Measurements from ENCODE around the gene ADAMTS4. TPM values are rescaled to one million over a fixed set of nuclear protein-coding genes. Genes with fewer than 3 reads are reported as not detected.

The ADAMTS4 gene
- total RNA-seq, 1 donor from 2014 or later = 2.4 TPM

- intact Hi-C loops (cut with micrococcal nuclease) = no loop called here
These were observed 1.2 kb downstream of the ADAMTS4 start for GRCh38 chr1:161197560-161198193.

GRCh38 chr1:161196521-161197451 lies 2.1 kb downstream of the ADAMTS4 start:
- intact Hi-C loops (cut with micrococcal nuclease) = no loop called here

DNA sequence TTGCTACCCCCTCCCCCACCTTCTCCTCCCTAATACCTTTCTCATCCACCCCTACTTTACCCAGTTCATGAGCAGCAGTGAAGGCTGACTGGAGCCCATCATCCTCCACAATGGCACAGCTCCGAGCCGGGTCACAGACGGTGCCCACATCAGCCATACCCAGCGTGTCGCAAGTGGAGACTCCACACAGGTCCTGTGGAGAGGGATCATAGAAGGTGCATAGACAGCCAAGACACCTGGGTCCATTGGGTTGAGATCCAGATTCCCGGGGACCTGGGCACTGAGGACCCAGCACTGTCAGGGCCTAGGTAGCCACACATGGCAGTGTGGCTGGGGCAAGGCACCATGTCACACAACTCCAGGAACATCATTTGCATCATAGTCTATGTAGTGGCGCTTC lies 2.7 kb downstream of the ADAMTS4 start:
- intact Hi-C loops (cut with micrococcal nuclease) = no loop called here

- intact Hi-C loops (cut with micrococcal nuclease) = no loop called here
These were observed 3.7 kb downstream of the ADAMTS4 start for GRCh38 chr1:161195171-161195570.

DNA sequence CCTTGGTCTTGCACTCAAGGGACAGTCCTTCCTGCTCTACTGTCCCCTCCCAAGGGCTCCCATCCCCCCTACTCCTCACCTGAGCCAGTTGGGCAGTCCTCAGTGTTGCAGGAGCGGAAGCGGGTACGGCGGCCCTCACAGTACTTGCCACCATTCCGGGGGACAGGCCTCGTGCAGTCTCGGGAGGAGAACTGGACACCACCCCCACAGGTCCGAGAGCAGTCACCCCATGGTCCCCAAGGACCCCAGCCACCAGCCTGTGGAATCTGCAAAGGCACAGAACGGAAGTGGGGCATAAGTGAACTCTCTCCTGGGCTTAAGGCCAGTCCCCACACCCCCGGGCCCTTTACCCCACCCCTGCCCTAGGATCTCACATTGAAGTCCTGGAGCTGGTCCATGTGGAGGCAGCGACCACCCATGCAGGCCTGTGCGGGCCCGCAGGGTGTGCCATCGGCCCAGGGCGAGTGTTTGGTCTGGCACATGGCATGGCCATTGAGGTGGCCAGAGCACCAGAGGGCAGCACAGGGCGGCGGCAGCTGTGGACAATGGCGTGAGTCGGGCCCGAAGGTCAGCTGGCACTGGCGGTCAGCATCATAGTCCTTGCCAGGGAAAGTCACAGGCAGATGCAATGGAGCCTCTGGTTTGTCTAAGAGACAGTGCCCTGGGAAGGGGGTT lies 5.2 kb downstream of the ADAMTS4 start:
- intact Hi-C loops (cut with micrococcal nuclease) = loop anchor here (2.0 kb wide), 1 partner anchor 17 kb away; no protein-coding TSS in a partner anchor

- intact Hi-C loops (cut with micrococcal nuclease) = loop anchor here (1.0 to 2.0 kb wide), 7 partner anchors 10 to 190 kb away; partner anchors contain the start of genes B4GALT3 and NDUFS2
These were observed 6.1 kb downstream of the ADAMTS4 start for GRCh38 chr1:161192476-161193465.

GRCh38 chr1:161191971-161192370 lies 6.9 kb downstream of the ADAMTS4 start:
- intact Hi-C loops (cut with micrococcal nuclease) = loop anchor here (1.0 to 2.0 kb wide), 7 partner anchors 10 to 190 kb away; partner anchors contain the start of genes B4GALT3 and NDUFS2

DNA sequence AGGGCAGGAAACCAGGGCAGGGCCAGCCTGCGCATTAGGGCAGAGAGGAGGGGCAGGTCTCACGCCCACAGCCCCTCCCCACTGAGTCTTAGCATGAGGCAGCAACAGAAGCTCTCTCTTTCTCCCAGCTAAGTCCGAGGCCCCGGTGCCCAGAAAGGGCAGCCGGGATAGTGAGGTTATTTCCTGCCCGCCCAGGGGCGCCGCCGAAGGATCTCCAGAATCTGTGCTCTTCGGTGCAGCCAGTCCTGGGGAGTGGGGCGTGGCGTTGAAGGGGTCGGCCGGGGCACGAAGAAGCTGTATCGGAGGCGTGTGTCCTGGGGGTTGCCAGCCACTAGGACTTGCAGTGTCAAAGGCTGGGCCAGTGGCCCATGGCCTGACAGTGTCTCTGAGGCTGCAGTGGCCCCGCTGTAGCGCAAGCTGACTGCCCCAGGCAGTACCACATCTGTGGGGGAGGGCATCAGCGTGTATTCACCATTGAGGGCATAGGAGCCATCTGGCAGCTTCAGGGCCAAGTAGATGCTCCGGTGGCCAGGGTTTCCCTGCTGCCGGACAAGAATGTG lies 7.8 kb downstream of the ADAMTS4 start:
- intact Hi-C loops (cut with micrococcal nuclease) = no loop called here

- intact Hi-C loops (cut with micrococcal nuclease) = no loop called here
These were observed 9.8 kb downstream of the ADAMTS4 start for GRCh38 chr1:161189036-161189435.

- intact Hi-C loops (cut with micrococcal nuclease) = no loop called here
These were observed 10.5 kb downstream of the ADAMTS4 start for GRCh38 chr1:161188381-161188780.

DNA sequence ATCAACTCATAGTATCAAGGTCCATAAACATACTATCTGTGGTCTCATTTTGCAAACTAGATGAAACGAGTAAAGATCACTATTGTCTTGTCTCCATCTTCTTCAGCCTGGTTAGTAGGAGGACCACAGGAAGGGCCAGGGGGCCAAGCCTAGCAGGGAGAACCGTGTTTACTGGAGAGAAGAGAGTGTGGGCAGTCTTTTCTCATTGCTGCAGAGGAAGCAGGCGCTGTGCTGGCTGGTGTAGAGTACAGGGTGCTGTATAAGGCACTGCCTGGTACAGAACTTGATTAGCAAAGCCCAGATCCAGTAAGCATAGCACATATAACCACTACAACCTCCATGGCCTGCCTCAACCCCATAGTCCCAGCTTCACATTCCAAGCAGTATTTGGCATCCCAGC lies 11.5 kb downstream of the ADAMTS4 start:
- intact Hi-C loops (cut with micrococcal nuclease) = loop anchor here (1.0 kb wide), 1 partner anchor 10 kb away; the partner anchor contains the start of gene B4GALT3

- intact Hi-C loops (cut with micrococcal nuclease) = loop anchor here (1.0 kb wide), 2 partner anchors 16 to 33 kb away; partner anchors contain the start of genes NDUFS2 and UFC1
These were observed 13.0 kb downstream of the ADAMTS4 start for GRCh38 chr1:161185732-161186311.

- intact Hi-C loops (cut with micrococcal nuclease) = loop anchor here (1.0 kb wide), 2 partner anchors 17 to 32 kb away; partner anchors contain the start of genes NDUFS2 and UFC1
These were observed 13.6 kb downstream of the ADAMTS4 start for GRCh38 chr1:161185282-161185682.

DNA sequence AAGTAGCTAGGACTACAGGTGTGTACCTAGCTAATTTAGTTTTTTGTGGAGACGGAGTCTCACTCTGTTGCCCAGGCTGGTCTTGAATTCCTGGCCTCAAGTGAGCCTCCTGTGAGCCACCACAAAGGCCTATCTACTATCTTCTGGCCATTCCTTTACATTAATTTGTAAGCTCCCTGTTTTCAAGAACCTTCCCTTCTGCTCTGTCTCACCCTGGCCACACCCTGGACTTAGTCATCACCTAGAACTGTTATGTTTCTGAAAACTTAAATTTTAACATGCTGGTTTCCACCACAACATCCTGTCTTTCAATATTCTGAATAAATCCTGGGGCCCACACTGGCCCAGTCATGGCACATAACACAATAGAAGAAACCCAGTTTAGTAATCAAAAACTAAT lies 16.6 kb downstream of the ADAMTS4 start:
- intact Hi-C loops (cut with micrococcal nuclease) = loop anchor here (1.0 kb wide), 3 partner anchors 10 to 43 kb away; partner anchors contain the start of gene PPOX

DNA sequence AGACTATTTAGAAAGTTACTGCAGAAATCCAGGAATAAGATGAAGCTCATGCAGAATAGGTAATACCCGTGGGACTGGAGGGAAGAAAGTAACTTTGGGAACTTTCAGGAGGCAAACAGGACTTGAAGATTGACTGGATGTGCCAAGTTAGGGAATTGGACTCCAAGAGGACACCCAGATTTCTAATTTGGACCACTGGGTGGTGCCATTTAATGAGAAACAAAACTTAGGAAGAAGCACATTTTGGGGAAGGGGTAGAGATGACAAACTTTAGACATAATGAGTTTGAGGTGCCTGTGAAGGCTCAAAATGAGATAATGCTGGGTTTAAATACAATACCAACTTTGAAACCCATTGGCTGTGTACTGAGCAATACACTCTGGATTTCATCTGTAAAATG lies 18.2 kb downstream of the ADAMTS4 start:
- intact Hi-C loops (cut with micrococcal nuclease) = no loop called here

GRCh38 chr1:161179698-161180097 lies 19.2 kb downstream of the ADAMTS4 start:
- intact Hi-C loops (cut with micrococcal nuclease) = no loop called here

DNA sequence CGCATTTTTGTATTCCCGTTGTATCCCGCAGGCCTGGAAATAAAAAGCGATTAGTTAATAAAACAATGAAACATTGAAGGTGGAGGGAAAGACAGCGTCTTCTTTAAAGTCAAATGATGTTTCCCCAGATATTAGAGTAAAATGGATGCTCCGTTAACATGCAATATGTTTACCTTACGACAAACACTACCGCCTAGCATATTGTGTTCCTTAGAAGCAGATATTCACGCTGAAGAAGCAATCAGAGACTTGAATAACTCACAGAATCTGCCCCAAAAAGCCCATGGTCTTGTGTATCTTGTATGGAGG lies 21.0 kb downstream of the ADAMTS4 start:
- intact Hi-C loops (cut with micrococcal nuclease) = loop anchor here (1.0 to 2.0 kb wide), 8 partner anchors 9 to 59 kb away; partner anchors contain the start of genes DEDD, PPOX, UFC1 and USP21

DNA sequence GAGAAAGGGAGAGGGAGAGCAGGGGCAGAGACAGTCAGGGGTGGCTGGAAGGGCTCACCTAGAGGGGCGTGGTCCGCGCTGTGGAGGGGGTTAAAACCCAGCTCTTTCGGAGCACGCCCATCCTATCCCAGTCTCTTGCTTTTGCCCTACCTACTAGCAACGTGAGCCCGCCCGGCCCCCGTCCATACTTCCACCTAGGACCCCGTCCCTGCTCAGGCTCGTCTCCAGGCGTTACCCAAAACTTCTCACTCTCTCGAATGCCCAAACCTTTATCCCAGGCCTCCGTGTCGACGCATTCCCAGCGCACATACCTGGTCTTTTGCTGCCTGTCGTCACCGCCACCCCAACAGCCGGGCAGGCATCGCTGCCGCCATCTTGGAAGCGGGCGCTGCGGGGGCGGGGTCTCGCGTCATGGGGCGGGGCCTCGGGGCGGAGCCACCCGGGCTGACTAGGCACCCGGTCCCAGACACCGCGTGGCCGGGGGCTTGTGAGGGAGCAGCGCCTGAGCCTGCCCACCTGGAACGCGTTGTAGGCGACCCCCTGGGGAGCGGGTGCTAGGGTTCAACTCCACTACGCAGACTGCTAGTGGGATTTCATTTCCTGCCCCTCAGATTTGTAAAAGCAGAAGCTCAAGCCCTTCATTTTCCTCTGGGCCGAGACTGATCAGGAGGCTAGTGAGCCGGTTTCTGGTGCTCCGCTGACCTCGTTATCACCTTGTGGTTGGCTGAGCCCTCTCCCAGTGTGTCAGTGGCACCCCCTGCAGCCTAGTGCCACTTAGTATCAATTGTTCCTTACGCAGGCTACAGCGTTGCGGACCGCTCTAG lies 21.5 kb downstream of the ADAMTS4 start, which contains the start of gene B4GALT3:
Gene B4GALT3, minus strand, starts transcription at position 396 of the 824 bp plus-strand sequence. CDS start 1,447 bp downstream, outside the sequence.
- intact Hi-C loops (cut with micrococcal nuclease) = loop anchor here (1.0 to 2.0 kb wide), 8 partner anchors 10 to 58 kb away; partner anchors contain the start of genes DEDD, PPOX, UFC1 and USP21

Measured in T-helper 1 cell treated with Interleukin-12 subunit alpha and Interleukin-12 subunit beta and Interleukin-4 antibody, amounts not matched to agents 30 ng/mL and 1 ng/mL, for 36 hours (primary cell).